Keratinocyte (primary cell): ENCODE results near the gene AMDHD2. TPM values are rescaled to one million over a fixed set of nuclear protein-coding genes. Genes with fewer than 3 reads are reported as not detected.

ENCODE experiments used
- DNase-seq: peaks from one replicate; pipeline ENCODE4 v3.0.0-alpha.2; 2011; ENCODE audit warnings: low read depth, missing footprints, low spot score
- FAIRE-seq: peaks from 2 replicates; lab custom pipeline; 2011; peaks lifted over from hg19 to GRCh38; lab: Jason Lieb, UNC
- H2AFZ ChIP-seq: 2 replicates; pipeline ENCODE4 v1.6.0; 2012; ENCODE audit warnings: low read length, control low read depth, inconsistent platforms; ENCODE audit not compliant: control insufficient read depth
- H3K27ac ChIP-seq: 2 replicates; pipeline ENCODE4 v1.5.1; 2011; ENCODE audit warnings: low read length; ENCODE audit not compliant: control insufficient read depth, insufficient read depth
- H3K27me3 ChIP-seq: 3 replicates; pipeline ENCODE4 v1.6.0; 2011; ENCODE audit warnings: low read length; ENCODE audit not compliant: control insufficient read depth, insufficient read depth; ENCODE audit errors: extremely low read depth
- H3K36me3 ChIP-seq, 2 experiments: 2 replicates in 1 of 2; 3 replicates in 1 of 2; pipeline ENCODE4 v1.5.1; 2011; ENCODE audit warnings: low read length in 2 of 2, mild to moderate bottlenecking in 1 of 2; ENCODE audit not compliant: control insufficient read depth in 2 of 2, insufficient read depth in 2 of 2; ENCODE audit errors: extremely low read depth in 1 of 2
- H3K4me1 ChIP-seq: 3 replicates; pipeline ENCODE4 v1.5.1; 2011; ENCODE audit warnings: low read length; ENCODE audit not compliant: control insufficient read depth, insufficient read depth; ENCODE audit errors: extremely low read depth
- H3K4me2 ChIP-seq: 3 replicates; pipeline ENCODE4 v1.6.0; 2011; ENCODE audit warnings: low read depth, low read length; ENCODE audit not compliant: control insufficient read depth, insufficient read depth; ENCODE audit errors: extremely low read depth
- H3K4me3 ChIP-seq, 3 experiments: fragments of 200-600 bp in 1 of 3; sonication (generic) in 1 of 3; 2 replicates in 2 of 3; 3 replicates in 1 of 3; pipeline ENCODE4 v1.5.1; 2011 to 2016; ENCODE audit warnings: low read length in 3 of 3, mild to moderate bottlenecking in 3 of 3, control low read depth in 2 of 3, inconsistent platforms in 1 of 3, low read depth in 1 of 3, mixed read lengths in 1 of 3, mixed run types in 1 of 3, moderate library complexity in 1 of 3; ENCODE audit not compliant: control insufficient read depth in 2 of 3, insufficient read depth in 2 of 3; ENCODE audit errors: extremely low read depth in 1 of 3
- H3K79me2 ChIP-seq: 2 replicates; pipeline ENCODE4 v1.6.0; 2012; ENCODE audit warnings: low read length; ENCODE audit not compliant: control insufficient read depth, insufficient read depth
- H3K9ac ChIP-seq: 3 replicates; pipeline ENCODE4 v1.6.0; 2011; ENCODE audit warnings: low read length; ENCODE audit not compliant: control insufficient read depth, insufficient read depth; ENCODE audit errors: extremely low read depth
- H3K9me1 ChIP-seq: 3 replicates; pipeline ENCODE4 v1.6.0; 2011; ENCODE audit warnings: low read length; ENCODE audit not compliant: control insufficient read depth, insufficient read depth; ENCODE audit errors: extremely low read depth
- H3K9me3 ChIP-seq: 2 replicates; pipeline ENCODE4 v1.5.1; 2012; ENCODE audit warnings: low read depth, low read length; ENCODE audit not compliant: control insufficient read depth
- H4K20me1 ChIP-seq: 3 replicates; pipeline ENCODE4 v1.6.0; 2011; ENCODE audit warnings: low read length; ENCODE audit not compliant: control insufficient read depth, insufficient read depth; ENCODE audit errors: extremely low read depth
- EZH2 ChIP-seq: IDR thresholded peaks from one replicate; pipeline ENCODE4 v1.6.1; 2012; ENCODE audit warnings: inconsistent platforms, mild to moderate bottlenecking, low read length, moderate library complexity
- dilution Hi-C: fragments of 300-500 bp; cut with MboI; formaldehyde crosslinking; loops from one replicate; pipeline ENCODE4 v1.7.0; 2020; ENCODE audit warnings: low sequenced_read_pairs; ENCODE audit not compliant: extremely low pct_ligation_motif_present
- polyA plus RNA-seq, 5 experiments: library from polyadenylated mRNA; depleted of rRNA in 3 of 5; stranded (reverse) in 3 of 5; stranded (forward) in 1 of 5; unstranded in 1 of 5; fragments of >200 nt; gene quantifications; 1 replicate in 1 of 5; 2 replicates in 3 of 5; 3 replicates in 1 of 5; pipeline versions ENCODE4 v1.2.1 to v1.2.3, GENCODE V29; 2011 to 2012; ENCODE audit warnings: missing spikeins in 2 of 5, low read depth in 1 of 5, low replicate concordance in 1 of 5
- TF ChIP-seq, protein P1 (sequence below), 3 experiments: IDR thresholded peaks in 1 of 3; conservative IDR thresholded peaks in 1 of 3; optimal IDR thresholded peaks in 1 of 3; 2 replicates in 2 of 3; 3 replicates in 1 of 3; pipeline versions ENCODE3 to v1.5.1; 2011; ENCODE audit warnings: low read length in 3 of 3, mild to moderate bottlenecking in 3 of 3, moderate library complexity in 2 of 3, control low read depth in 1 of 3, inconsistent platforms in 1 of 3; ENCODE audit not compliant: insufficient read depth in 2 of 3; ENCODE audit errors: extremely low read depth in 1 of 3

The AMDHD2 gene
- polyA plus RNA-seq, 1 donor (not counting 4 experiments of a cell fraction or from before 2014, with no cell fraction given): 8.9 TPM

DNA sequence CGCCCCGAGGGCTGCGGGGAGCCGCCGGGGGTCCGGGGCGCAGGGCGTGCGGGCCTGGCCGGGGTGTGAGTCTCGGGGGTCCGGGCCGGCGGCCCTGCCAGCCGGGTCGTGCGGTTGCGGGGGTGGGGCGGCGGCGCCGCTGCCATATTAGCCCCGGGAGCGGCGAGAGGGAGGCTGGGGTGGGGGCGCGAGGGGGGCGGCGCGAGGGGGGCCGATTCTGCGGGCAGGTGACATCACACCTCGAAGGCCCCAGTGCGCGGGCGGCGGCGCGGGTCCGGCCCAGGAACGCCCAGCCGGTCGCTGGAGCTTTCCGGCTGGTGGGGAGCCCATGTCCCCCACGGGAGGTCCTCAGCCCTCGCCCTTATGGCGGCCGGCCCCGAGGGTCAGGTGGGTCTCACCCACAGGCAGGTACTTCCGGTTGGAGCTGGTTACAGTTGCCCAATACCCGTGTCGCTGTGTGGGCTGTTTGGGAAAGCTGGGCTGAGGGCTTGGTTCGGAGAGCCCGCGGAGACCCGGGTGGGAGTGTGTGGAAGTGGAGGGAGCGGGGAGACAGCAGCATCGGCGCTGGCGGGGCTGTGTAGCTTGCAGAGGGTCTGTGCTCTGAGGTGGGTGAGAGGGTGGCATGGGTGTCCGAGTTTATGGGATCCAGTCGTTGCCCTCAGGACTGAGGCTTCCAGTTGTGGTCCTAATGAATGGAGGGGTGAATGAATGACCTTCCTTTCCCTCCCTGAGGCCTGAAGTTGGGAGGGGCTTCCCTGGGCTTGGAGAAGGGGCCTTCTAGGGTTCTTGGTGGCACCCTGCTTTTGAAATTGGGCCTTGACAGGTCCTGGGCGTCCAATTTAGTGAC lies 5.6 kb upstream of the AMDHD2 start:
- H3K36me3 ChIP-seq: peaks cover 5 to 6% of the 10 kb centered on the region in 2 experiments
- H3K27me3 ChIP-seq: no peaks in the 10 kb centered on the region
- peak overlapping the region; percentile 93 for H3K9ac ChIP-seq
- dilution Hi-C loops: no loop called here
- no peak for FAIRE-seq
- DNase-seq: no peak
- peaks cover 37% of the 10 kb centered on the region for H4K20me1 ChIP-seq
- peaks cover 56% of the 10 kb centered on the region for H3K79me2 ChIP-seq
- no peaks in the 10 kb centered on the region for H3K9me3 ChIP-seq
- no peak for TF ChIP-seq EZH2
- TF ChIP-seq, protein P1, sequence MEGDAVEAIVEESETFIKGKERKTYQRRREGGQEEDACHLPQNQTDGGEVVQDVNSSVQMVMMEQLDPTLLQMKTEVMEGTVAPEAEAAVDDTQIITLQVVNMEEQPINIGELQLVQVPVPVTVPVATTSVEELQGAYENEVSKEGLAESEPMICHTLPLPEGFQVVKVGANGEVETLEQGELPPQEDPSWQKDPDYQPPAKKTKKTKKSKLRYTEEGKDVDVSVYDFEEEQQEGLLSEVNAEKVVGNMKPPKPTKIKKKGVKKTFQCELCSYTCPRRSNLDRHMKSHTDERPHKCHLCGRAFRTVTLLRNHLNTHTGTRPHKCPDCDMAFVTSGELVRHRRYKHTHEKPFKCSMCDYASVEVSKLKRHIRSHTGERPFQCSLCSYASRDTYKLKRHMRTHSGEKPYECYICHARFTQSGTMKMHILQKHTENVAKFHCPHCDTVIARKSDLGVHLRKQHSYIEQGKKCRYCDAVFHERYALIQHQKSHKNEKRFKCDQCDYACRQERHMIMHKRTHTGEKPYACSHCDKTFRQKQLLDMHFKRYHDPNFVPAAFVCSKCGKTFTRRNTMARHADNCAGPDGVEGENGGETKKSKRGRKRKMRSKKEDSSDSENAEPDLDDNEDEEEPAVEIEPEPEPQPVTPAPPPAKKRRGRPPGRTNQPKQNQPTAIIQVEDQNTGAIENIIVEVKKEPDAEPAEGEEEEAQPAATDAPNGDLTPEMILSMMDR (optimal IDR thresholded peaks at IDR 0.05 in 1 of 3, IDR thresholded peaks at IDR 0.05 in 1 of 3, conservative IDR thresholded peaks at IDR 0.05 in 1 of 3; ENCODE audit: extremely low read depth in 1 of 3, insufficient read depth in 2 of 3, low read length in 3 of 3): no peak
- peaks cover 32% of the 10 kb centered on the region for H3K4me1 ChIP-seq
- peak overlapping the region; percentile 82 for H3K4me2 ChIP-seq
- H2AFZ ChIP-seq: no peak overlapping the region
- peaks cover 14% of the 10 kb centered on the region for H3K9me1 ChIP-seq
- H3K27ac ChIP-seq: peak overlapping the region; percentile 69
- peak overlapping the region; percentile 70 to 90 (median 88) for H3K4me3 ChIP-seq

DNA sequence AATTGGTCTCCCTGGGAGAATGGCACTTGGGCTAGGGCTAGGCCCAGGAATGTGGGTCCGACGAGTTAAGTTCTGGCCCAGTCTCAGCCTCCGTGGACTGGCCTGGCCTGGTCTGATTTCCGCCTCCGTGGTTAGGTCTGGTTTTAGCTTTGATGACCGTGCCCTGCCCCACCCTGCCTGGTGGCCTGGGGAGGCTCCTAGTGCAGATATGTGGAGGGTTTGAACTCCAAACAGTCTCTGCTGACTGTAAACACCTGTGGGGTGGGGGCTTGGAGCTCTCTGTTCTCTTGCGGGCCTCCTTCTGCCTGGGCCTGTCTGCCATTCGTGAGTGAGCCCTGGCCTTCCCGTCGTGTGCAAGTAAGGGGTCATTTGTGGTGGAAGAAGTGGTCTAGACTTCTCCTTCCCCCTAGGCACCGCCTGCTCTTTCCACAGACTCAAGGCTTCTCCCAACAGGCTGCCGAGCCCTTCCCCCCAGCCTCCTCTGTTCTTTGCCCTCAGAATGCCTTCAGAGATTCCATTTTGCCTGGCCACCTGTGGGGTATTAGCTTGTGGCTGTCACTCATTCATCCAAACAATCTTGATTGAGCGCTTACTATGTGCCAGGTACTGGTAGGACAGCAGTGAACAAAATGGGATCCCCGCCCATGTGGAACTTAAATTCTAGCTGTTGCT lies 4.9 kb upstream of the AMDHD2 start:
- Histone ChIP-seq H3K4me3 (peak overlapping the region; percentile 70 to 90 (median 88)), H3K27ac (peak overlapping the region; percentile 62), H3K27me3 (no peaks in the 10 kb centered on the region), H3K79me2 (peaks cover 57% of the 10 kb centered on the region), H3K9ac (peak overlapping the region; percentile 93), H3K9me1 (peaks cover 14% of the 10 kb centered on the region), H3K4me2 (peak overlapping the region; percentile 82), H3K36me3 (peaks cover 5 to 6% of the 10 kb centered on the region in 2 experiments), H2AFZ (no peak overlapping the region), H3K9me3 (no peaks in the 10 kb centered on the region), H3K4me1 (peaks cover 32% of the 10 kb centered on the region), H4K20me1 (peaks cover 38% of the 10 kb centered on the region)
- DNase-seq (no peak), FAIRE-seq (peak; percentile 9)
- TF ChIP-seq, protein P1 (optimal IDR thresholded peaks at IDR 0.05 in 1 of 3, IDR thresholded peaks at IDR 0.05 in 1 of 3, conservative IDR thresholded peaks at IDR 0.05 in 1 of 3; ENCODE audit: extremely low read depth in 1 of 3, insufficient read depth in 2 of 3, low read length in 3 of 3): no peak
- TF ChIP-seq EZH2: no peak
- dilution Hi-C loops: no loop called here
